GM21526 (cell line): ENCODE measurements around the gene C1orf226.
"Not testable (repeated sequence)": the region's sequence is repeated elsewhere in the genome, so short reads cannot be mapped to it uniquely, and the experiment has no call there.

Experiments used
- ATAC-seq: cut with Tn5 transposase; IDR thresholded peaks from one replicate; pipeline ENCODE4 v1.9.1; 2021; ENCODE audit warnings: moderate library complexity; ENCODE audit not compliant: unreplicated experiment, low FRiP score

Gene C1orf226

GRCh38 chr1:162381383-162381782 lies at the start of gene C1orf226:
Gene C1orf226, plus strand, starts transcription at chr1:162381728. Its CDS starts 174 bp downstream, at chr1:162381902.
- no peak for ATAC-seq

DNA sequence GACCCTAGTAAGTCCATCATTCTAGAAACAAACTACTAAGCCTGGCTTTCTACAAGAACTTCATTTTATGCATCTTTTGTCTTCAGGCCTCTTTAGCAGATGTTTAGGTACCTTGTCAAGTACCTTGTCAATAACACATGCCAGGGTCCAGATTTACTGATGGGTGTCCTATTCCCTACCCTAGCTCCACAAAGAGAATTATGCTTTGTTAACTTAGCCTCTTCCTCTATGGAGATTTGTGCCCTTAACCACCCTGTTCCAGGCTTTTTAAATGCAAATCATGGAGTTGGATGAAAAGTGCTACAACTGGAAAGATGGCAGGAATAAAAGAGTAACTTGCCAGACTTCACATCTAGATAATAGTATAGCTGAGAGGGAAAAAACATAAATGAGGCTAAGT lies 47.5 kb upstream of the C1orf226 start:
- no peak for ATAC-seq

- no peak for ATAC-seq
Observed at GRCh38 chr1:162335126-162335525, 46.4 kb upstream of the C1orf226 start.

- ATAC-seq, result no peak
Observed at GRCh38 chr1:162336621-162337285, 44.8 kb upstream of the C1orf226 start.

DNA sequence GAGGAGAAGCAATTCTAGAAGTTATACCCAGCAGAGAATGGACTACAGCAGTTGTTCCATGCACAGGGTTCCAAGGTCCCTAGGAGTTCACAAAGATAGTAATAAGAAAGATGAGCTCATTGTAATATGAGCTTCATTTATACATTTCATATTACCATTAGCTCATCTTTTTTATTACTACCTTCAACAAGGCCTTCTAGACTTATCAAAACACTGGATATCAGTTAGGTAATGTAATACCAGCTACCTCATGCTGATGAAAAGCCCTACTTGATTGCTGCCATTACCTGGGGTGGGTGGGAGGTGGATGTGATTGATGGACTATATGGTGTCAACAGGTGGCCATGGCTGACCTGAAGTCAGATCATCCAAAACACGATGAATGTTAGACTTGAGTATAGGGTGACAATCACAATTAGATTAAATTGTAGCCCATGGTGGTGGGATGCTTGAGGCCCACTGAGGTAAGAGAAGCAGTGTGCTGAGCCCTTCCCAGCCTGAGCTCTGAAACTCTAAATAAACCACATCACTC lies 39.0 kb upstream of the C1orf226 start:
- ATAC-seq, result no peak

DNA sequence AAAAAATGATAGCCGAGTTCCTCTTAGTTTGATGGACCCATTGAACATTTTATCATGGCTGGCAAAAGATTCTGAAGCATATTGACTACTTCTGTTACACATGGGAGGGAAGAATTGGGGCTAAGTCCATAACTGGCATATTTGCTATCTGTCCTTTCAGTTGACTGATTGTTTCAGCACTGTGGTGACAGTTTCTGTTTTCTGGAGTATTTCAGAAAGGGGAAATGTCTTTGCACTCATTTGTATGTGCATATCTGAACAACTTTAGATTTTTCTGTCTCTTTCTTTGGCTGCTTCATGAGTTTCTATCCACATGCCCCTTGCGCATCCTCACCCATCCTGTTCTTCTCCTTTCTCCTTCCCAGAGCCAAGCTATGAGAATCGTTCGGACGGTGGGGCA lies 38.1 kb upstream of the C1orf226 start:
- ATAC-seq, result no peak

DNA sequence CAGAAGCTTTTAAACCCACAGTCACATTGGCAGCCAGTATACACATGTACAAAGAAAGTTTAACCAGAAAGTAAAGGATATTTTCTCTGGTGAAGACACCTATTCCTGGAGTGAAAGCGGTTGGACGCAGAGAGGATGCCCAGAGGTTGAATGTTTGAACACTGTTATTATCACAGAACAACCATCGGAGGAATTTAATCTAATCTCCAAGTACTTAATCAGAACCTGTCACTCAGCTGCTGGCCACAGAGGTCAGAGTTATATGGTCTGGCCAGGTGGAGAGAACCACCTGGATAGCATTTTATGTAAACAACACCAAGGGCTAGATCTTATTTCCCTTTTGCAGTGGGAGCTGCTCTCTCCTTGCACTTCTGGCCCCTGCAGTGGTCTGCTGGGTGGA lies 34.2 kb upstream of the C1orf226 start:
- no peak for ATAC-seq

GRCh38 chr1:162349635-162350330 lies 31.7 kb upstream of the C1orf226 start:
- no peak for ATAC-seq

- ATAC-seq, result no peak
Observed at GRCh38 chr1:162351246-162351842, 30.2 kb upstream of the C1orf226 start.

DNA sequence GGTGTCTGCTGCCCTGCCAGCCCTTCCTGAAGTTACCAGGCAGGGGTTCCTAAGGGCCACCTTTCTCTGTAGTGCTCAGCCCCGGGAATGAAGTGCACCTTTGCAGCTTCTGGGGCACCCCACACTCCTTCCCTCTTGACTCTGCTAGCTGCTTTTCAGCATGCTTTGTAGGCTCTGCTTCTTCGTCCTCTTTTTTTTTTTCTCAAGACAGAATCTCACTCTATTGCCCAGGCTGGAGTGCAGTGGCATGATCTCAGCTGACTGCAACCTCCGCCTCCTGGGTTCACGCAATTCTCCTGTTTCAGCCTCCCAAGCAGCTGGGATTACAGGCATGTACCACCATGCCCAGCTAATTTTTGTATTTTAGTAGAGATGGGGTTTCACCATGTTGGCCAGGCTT lies 29.7 kb upstream of the C1orf226 start:
- ATAC-seq, result not testable (repeated sequence)

DNA sequence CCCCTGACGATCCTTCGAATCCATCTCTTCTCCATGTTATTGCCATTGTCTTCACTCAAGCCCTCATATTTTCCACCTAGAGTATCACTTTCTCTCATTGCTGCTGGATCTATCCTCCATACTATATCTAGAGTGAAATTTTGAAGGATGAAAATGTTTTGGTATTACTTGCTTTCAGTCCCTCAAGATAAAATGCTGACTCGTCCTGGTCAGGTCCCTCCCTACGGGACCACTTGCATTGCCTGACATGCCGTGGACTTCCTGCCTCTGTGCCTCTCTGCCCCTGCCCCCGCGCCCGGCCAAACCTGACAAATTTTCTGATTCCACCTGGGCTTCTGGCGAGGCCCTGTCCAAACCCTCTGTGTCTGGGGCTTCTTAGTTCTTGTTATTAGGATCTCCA lies 28.4 kb upstream of the C1orf226 start:
- ATAC-seq, result no peak

- no peak for ATAC-seq
Observed at GRCh38 chr1:162353702-162354101, 27.8 kb upstream of the C1orf226 start.

DNA sequence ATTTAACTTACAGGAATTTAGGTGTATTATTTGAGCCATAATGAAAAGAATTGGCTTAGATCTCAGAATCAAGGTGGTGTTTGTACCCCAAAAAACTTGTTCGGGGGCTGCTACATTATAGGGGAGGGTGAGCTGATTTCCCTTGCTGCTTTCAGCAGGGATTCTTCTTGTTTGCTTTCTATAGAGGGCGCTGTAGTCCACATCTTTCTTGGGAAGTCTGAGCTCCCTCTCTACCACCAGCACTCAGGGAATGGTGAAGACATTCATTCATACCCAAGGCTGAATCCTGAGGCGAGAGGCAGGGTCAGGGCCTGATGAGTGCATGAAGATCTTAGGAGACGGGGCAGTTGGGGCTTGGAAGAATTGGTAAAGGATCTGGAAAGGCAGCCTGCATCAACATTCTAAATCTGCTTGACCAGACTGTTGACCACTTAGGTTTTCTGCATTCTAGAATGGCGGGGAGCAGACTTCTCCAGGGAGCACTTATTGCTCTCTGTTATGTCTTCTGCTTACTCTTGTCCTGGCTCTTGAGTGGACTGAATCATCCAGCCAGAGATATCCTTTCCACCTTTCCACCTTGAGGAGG lies 23.8 kb upstream of the C1orf226 start:
- no peak for ATAC-seq

- ATAC-seq, result no peak
Observed at GRCh38 chr1:162358928-162359327, 22.6 kb upstream of the C1orf226 start.

DNA sequence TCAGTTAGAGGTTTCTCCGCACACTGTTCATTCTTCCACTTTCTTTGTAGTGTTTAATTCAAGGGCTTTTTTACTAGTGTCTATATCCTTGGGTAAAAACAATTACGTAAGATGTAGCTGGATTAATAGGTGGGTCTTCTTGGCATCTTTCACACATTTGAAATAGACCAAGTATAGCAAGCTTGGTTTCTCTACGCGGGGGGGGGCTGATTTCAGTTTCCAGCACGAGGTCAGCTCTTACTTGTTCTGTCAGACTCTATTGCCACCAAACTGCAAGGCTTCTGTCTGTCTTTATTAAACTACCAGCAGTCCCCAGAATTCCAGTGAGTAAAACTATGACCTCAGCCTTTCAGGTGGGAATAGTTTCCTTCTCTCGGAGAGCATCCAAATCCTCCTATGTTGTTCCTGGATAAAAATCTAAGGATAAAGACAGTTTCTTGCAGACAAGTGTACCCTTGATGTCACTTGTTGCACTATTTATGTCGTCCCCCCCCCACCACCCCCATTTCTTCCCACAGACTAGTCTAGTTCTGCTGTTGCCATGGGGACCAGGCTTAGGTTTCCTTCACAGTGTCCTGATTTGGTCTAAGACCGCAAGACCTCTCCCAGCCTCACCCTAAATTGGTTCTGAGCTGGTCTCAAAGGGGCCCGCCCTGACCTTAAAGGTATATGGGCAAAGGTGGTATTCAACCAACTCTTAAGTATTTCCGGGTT lies 21.8 kb upstream of the C1orf226 start:
- no peak for ATAC-seq

DNA sequence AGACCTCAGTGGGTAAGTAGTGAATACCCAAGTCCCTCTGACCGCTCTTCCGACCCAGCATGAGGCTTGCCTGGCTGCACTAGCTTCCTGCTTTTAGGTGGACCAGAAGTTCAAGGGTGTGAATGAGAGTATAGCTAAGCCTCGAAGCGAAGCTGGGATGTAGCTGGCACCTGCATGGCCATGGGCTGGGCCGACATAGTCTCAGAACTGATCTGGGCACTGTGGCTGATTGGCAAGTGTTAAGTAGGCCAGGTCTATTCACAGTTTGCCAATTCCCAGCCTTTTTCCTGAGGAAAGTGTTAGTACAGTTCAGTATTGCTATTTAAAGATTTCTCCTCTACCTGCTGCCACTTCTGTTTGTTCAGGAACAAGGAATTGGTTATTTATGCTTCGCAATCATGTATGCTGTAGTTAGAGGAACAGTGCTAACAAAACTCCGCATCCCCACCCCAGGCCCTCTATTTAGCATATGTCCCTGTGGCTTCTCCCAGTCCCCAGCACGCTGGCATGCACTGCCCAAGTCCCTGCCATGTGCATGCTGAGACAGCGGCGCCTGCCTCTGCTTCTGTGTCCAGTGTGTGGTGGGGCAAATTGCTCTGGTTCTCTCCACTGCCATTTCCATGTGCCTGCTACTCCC lies 21.2 kb upstream of the C1orf226 start:
- ATAC-seq, result no peak

DNA sequence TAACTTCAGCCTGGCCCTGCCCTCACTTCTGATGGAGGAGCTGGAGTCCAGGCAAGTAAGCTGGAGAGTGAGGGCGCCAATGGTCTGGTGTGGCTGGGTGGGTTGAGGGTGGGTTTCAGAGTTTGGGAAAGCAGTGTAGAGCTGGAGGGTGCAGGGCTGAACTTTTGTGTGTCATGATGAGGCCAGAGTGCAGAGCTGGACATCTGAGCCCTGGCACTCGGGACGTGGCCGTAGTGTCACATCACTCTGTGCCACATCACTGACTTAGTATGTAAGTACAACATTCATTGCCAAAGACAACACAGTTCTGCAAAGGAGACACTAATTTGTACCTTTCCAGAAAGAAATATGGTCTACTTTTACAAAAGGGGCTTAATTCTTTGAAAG lies 20.7 kb upstream of the C1orf226 start:
- no peak for ATAC-seq

- ATAC-seq, result no peak
Observed at GRCh38 chr1:162361349-162361748, 20.2 kb upstream of the C1orf226 start.

- ATAC-seq, result no peak
Observed at GRCh38 chr1:162363823-162364222, 17.7 kb upstream of the C1orf226 start.

DNA sequence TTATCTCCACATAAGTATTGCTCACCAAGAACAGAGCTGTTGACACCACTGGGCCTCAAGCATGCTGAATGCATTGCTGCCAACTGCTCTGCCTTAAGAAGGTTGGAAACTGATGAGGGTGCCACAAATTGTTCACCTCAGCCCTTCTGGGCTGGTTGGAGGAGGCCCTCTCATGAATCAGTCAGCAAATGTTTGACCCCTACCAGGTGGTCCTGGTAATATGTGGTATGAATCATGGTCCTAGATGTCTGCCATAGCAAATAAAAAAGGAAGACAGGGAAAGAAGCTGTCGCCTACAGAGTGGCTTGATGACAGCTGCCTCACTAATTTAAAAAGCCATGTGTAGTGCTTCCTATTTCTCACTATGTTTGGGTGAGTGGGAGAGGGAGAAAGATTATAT lies 17.0 kb upstream of the C1orf226 start:
- ATAC-seq, result no peak
